ENCODE data around the gene HSF5. TPM values are rescaled to one million over a fixed set of nuclear protein-coding genes. Genes with fewer than 3 reads are reported as not detected.
A peak's percentile ranks its signal among the peaks of the same experiment; 100 is the strongest.

Gene HSF5
- total and polyA plus RNA-seq, 2 of the 13 experiments (the other 11 are each of a cell fraction or from before 2014, with no cell fraction given), result not detected

GRCh38 chr17:58383892-58384462 lies 104.2 kb downstream of the HSF5 start (continued):
- peak; percentile 75; the same call in 1 of the 2 replicates for TF ChIP-seq HNF4G (IDR thresholded peaks at IDR 0.05; ENCODE audit: borderline replicate concordance, low read depth, low read length)
- TF ChIP-seq HNF4G (CRISPR knock-in tag; IDR thresholded peaks at IDR 0.05; ENCODE audit: borderline replicate concordance, low read depth), result no peak
- TF ChIP-seq ZNF747 (CRISPR knock-in tag; IDR thresholded peaks at IDR 0.05; ENCODE audit: borderline replicate concordance), result no peak
- no peak for TF ChIP-seq ZNF678 (CRISPR knock-in tag; IDR thresholded peaks at IDR 0.05)
- TF ChIP-seq ZSCAN29 (CRISPR knock-in tag; conservative IDR thresholded peaks at IDR 0.05), result 0 out of 2 replicates have a peak, but pooled peaks have one; percentile 23
- TF ChIP-seq ESRRA (CRISPR knock-in tag; IDR thresholded peaks at IDR 0.05; ENCODE audit: low read depth), result 0 out of 2 replicates have a peak, but pooled peaks have one; percentile 25
- TF ChIP-seq MBD4 (IDR thresholded peaks at IDR 0.05; ENCODE audit: borderline replicate concordance, low read length), result peak; percentile 66; the same call in 1 of the 2 replicates
- TF ChIP-seq TBX2 (CRISPR knock-in tag; IDR thresholded peaks at IDR 0.05; ENCODE audit: borderline replicate concordance), result peak; percentile 37
- TF ChIP-seq SSRP1 (CRISPR knock-in tag; IDR thresholded peaks at IDR 0.05), result peak; percentile 37; the same call in 1 of the 2 replicates
- TF ChIP-seq ZNF562 (CRISPR knock-in tag; IDR thresholded peaks at IDR 0.05; ENCODE audit: borderline replicate concordance), result no peak
- TF ChIP-seq MIER3 (CRISPR knock-in tag; IDR thresholded peaks at IDR 0.05; ENCODE audit: borderline replicate concordance), result peak; percentile 5; the same call in 1 of the 2 replicates
- TF ChIP-seq POGZ (CRISPR knock-in tag; IDR thresholded peaks at IDR 0.05), result peak; percentile 24; the same call in 1 of the 2 replicates
- peak; percentile 47; the same call in 1 of the 2 replicates for TF ChIP-seq ZNF670 (CRISPR knock-in tag; IDR thresholded peaks at IDR 0.05; ENCODE audit: borderline replicate concordance)
- TF ChIP-seq HMG20A (CRISPR knock-in tag; IDR thresholded peaks at IDR 0.05; ENCODE audit: borderline replicate concordance), result peak; percentile 74; the same call in 1 of the 2 replicates
- peak; percentile 62; the same call in 1 of the 2 replicates for TF ChIP-seq RXRA (CRISPR knock-in tag; IDR thresholded peaks at IDR 0.05)
- no peak for TF ChIP-seq HNRNPL (IDR thresholded peaks at IDR 0.05; ENCODE audit: low read depth, low read length)
- 0 out of 2 replicates have a peak, but pooled peaks have one; percentile 40 for TF ChIP-seq HNF1A (IDR thresholded peaks at IDR 0.05; ENCODE audit: low read depth)
- TF ChIP-seq HNF1A (CRISPR knock-in tag; IDR thresholded peaks at IDR 0.05; ENCODE audit: borderline replicate concordance), result no peak; the same call in 1 of the 2 replicates
- TF ChIP-seq FOXK2 (IDR thresholded peaks at IDR 0.05), result peak; percentile 8; the same call in 1 of the 2 replicates
- 0 out of 2 replicates have a peak, but pooled peaks have one; percentile 23 for TF ChIP-seq PRDM15 (CRISPR knock-in tag; IDR thresholded peaks at IDR 0.05)
- no peak for TF ChIP-seq ZBTB25 (CRISPR knock-in tag; IDR thresholded peaks at IDR 0.05)
- TF ChIP-seq ZNF24 (IDR thresholded peaks at IDR 0.05), result no peak

Measured in HepG2 (cell line).